Panc1 (cell line): Measurements from ENCODE around the gene CRIP1. TPM values are rescaled to one million over a fixed set of nuclear protein-coding genes. Genes with fewer than 3 reads are reported as not detected.

ENCODE experiments used
- ATAC-seq: fragments of 200-7000 bp; cut with Tn5 transposase; 2 replicates; pipeline ENCODE4 v1.9.1; 2020; ENCODE audit warnings: mild to moderate bottlenecking, moderate library complexity
- BruUV-seq: library from RNA; stranded (reverse); fragments of 400-500 nt; replicated peaks from 2 replicates; lab custom pipeline; 2021; lab: Mats Ljungman, UMichigan
- CTCF ChIA-PET: fragments of 300-600 bp; sonication (Branson Sonifier 250); formaldehyde crosslinking; loops from one replicate; lab custom pipeline; 2022; ENCODE audit warnings: antibody characterized with exemption; lab: Charles Lee
- POLR2A ChIA-PET: fragments of 300-600 bp; sonication (Branson Sonifier 250); formaldehyde crosslinking; loops from one replicate; lab custom pipeline; 2022; ENCODE audit warnings: antibody characterized with exemption; lab: Charles Lee
- DNase-seq: peaks from one replicate; pipeline ENCODE4 v3.0.0-alpha.2; 2010; ENCODE audit warnings: low read depth, low spot score
- H3K27ac ChIP-seq: 2 replicates; pipeline ENCODE4 v1.5.1; 2011; ENCODE audit warnings: mild to moderate bottlenecking, low read length, inconsistent platforms
- H3K27me3 ChIP-seq: fragments of 200-500 bp; sonication (Bioruptor generic); 2 replicates; pipeline ENCODE4 v1.6.0; 2014; ENCODE audit warnings: low read length, inconsistent platforms; ENCODE audit not compliant: control insufficient read depth, insufficient read depth
- H3K36me3 ChIP-seq: fragments of 200-500 bp; sonication (Bioruptor generic); 2 replicates; pipeline ENCODE4 v1.5.1; 2014; ENCODE audit warnings: inconsistent platforms, mild to moderate bottlenecking, low read length, moderate library complexity; ENCODE audit not compliant: control insufficient read depth, insufficient read depth
- H3K4me1 ChIP-seq: 2 replicates; pipeline ENCODE4 v1.5.1; 2011; ENCODE audit warnings: inconsistent platforms, mild to moderate bottlenecking, low read length, moderate library complexity; ENCODE audit not compliant: control insufficient read depth, insufficient read depth
- H3K4me3 ChIP-seq, 2 experiments: 2 replicates each; pipeline ENCODE4 v1.5.1; 2011 to 2012; ENCODE audit warnings: low read depth in 2 of 2, low read length in 2 of 2, mild to moderate bottlenecking in 2 of 2, inconsistent platforms in 1 of 2, moderate library complexity in 1 of 2
- H3K9me3 ChIP-seq: fragments of 200-500 bp; sonication (Bioruptor generic); 2 replicates; pipeline ENCODE4 v1.5.1; 2014; ENCODE audit warnings: low read depth, mild to moderate bottlenecking, inconsistent platforms, low read length, moderate library complexity; ENCODE audit not compliant: control insufficient read depth, insufficient read depth
- CTCF ChIP-seq: fragments of 450-650 bp; IDR thresholded peaks from 2 replicates; pipeline ENCODE4 v1.5.1; 2017; ENCODE audit warnings: mild to moderate bottlenecking
- POLR2AphosphoS5 ChIP-seq: IDR thresholded peaks from 2 replicates; pipeline ENCODE4 v1.6.1; 2012; ENCODE audit warnings: mild to moderate bottlenecking, low read depth, low read length, moderate library complexity
- SIN3A ChIP-seq: IDR thresholded peaks from 2 replicates; pipeline ENCODE4 v1.6.1; 2012; ENCODE audit warnings: low read depth, mild to moderate bottlenecking, low read length, moderate library complexity, borderline replicate concordance; ENCODE audit not compliant: insufficient read depth
- TCF7L2 ChIP-seq: IDR thresholded peaks from 2 replicates; pipeline ENCODE4 v1.6.1; 2011; ENCODE audit warnings: mild to moderate bottlenecking, low read depth, low read length, inconsistent platforms
- in situ Hi-C: cut with HindIII; loops from 2 replicates; pipeline ENCODE4 v1.10.0; 2016; ENCODE audit warnings: low sequenced_read_pairs, low pct_unique_long_range_greater_than_20kb
- intact Hi-C: fragments of 100-400 bp; cut with micrococcal nuclease; formaldehyde crosslinking; loops from one replicate; pipeline ENCODE4 v1.10.0; 2022; ENCODE audit not compliant: unreplicated experiment
- total RNA-seq: library from RNA; stranded (reverse); gene quantifications from one replicate; pipeline ENCODE4 v1.2.1, GENCODE V29; 2021; ENCODE audit not compliant: unreplicated experiment
- TF ChIP-seq, protein P1 (sequence below), 2 experiments: IDR thresholded peaks; 2 replicates each; pipeline ENCODE4 v1.6.1; 2011 to 2012; ENCODE audit warnings: low read depth in 2 of 2, control low read depth in 1 of 2, low read length in 1 of 2, mild to moderate bottlenecking in 1 of 2, moderate library complexity in 1 of 2; ENCODE audit not compliant: insufficient read depth in 1 of 2

Gene CRIP1
- total RNA-seq, 1 experiment from 2014 or later: 1,056 TPM

DNA sequence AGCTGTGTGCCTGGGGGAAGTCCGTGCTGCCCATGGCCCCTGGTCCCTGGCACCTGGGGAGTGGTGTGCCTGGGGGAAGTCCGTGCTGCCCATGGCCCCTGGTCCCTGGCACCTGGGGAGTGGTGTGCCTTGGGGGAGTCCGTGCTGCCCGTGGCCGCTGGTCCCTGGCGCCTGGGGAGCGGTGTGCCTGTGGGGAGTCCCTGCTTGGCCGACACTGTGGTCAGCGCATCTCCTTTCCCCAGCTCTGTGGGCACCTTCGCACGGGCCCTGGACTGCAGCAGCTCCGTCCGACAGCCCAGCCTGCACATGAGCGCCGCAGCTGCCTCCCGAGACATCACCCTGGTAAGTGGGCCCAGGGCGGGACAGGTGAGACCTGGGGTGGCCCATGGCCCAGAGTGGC is 26.6 kb upstream of the CRIP1 start:
- in situ Hi-C loops (no loop called here), intact Hi-C loops (no loop called here)
- CTCF ChIA-PET: no interaction called here
- Histone ChIP-seq H3K36me3 (no peaks in the 10 kb centered on the region), H3K9me3 (no peaks in the 10 kb centered on the region), H3K27me3 (no peaks in the 10 kb centered on the region), H3K4me1 (no peaks in the 10 kb centered on the region; the same call in 1 of the 2 replicates), H3K27ac (no peak overlapping the region), H3K4me3 (no peak overlapping the region)
- no TSS peak for BruUV-seq
- no peak for TF ChIP-seq CTCF
- TF ChIP-seq SIN3A: no peak
- TF ChIP-seq TCF7L2: no peak
- TF ChIP-seq POLR2AphosphoS5: no peak
- TF ChIP-seq, protein P1, sequence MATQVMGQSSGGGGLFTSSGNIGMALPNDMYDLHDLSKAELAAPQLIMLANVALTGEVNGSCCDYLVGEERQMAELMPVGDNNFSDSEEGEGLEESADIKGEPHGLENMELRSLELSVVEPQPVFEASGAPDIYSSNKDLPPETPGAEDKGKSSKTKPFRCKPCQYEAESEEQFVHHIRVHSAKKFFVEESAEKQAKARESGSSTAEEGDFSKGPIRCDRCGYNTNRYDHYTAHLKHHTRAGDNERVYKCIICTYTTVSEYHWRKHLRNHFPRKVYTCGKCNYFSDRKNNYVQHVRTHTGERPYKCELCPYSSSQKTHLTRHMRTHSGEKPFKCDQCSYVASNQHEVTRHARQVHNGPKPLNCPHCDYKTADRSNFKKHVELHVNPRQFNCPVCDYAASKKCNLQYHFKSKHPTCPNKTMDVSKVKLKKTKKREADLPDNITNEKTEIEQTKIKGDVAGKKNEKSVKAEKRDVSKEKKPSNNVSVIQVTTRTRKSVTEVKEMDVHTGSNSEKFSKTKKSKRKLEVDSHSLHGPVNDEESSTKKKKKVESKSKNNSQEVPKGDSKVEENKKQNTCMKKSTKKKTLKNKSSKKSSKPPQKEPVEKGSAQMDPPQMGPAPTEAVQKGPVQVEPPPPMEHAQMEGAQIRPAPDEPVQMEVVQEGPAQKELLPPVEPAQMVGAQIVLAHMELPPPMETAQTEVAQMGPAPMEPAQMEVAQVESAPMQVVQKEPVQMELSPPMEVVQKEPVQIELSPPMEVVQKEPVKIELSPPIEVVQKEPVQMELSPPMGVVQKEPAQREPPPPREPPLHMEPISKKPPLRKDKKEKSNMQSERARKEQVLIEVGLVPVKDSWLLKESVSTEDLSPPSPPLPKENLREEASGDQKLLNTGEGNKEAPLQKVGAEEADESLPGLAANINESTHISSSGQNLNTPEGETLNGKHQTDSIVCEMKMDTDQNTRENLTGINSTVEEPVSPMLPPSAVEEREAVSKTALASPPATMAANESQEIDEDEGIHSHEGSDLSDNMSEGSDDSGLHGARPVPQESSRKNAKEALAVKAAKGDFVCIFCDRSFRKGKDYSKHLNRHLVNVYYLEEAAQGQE (IDR thresholded peaks at IDR 0.05; ENCODE audit: insufficient read depth in 1 of 2, low read depth in 2 of 2, low read length in 1 of 2): no peak
- ATAC-seq (no peak), DNase-seq (no peak)
- POLR2A ChIA-PET: no interaction called here

GRCh38 chr14:105460616-105461015 is 26.1 kb upstream of the CRIP1 start:
- no peaks in the 10 kb centered on the region for H3K27me3 ChIP-seq
- in situ Hi-C loops (no loop called here), intact Hi-C loops (no loop called here)
- DNase-seq: no peak
- H3K4me1 ChIP-seq: no peaks in the 10 kb centered on the region; the same call in 1 of the 2 replicates
- no peak overlapping the region for H3K27ac ChIP-seq
- ChIA-PET POLR2A (no interaction called here), CTCF (no interaction called here)
- BruUV-seq: no TSS peak
- no peak for ATAC-seq
- H3K4me3 ChIP-seq: no peak overlapping the region
- no peaks in the 10 kb centered on the region for H3K9me3 ChIP-seq
- no peaks in the 10 kb centered on the region for H3K36me3 ChIP-seq
- TF ChIP-seq CTCF (no peak), SIN3A (no peak), TCF7L2 (no peak), POLR2AphosphoS5 (no peak)
- TF ChIP-seq, protein P1 (IDR thresholded peaks at IDR 0.05; ENCODE audit: insufficient read depth in 1 of 2, low read depth in 2 of 2, low read length in 1 of 2): no peak
